NCI-H510A (cell line): ENCODE results near the gene FGG.

Experiments
- DNase-seq: peaks from one replicate; lab custom pipeline; 2025; lab: John Stamatoyannopoulos, UW

FGG gene

GRCh38 chr4:154612472-154613414 lies at the start of gene FGG:
Gene FGG, minus strand, starts transcription at chr4:154612656. Its CDS starts 47 bp downstream, at chr4:154612609.
- DNase-seq, result no peak

GRCh38 chr4:154660052-154660451 lies 47.6 kb upstream of the FGG start:
- no peak for DNase-seq

GRCh38 chr4:154658680-154659405 lies 46.4 kb upstream of the FGG start:
- no peak for DNase-seq

GRCh38 chr4:154643493-154643892 lies 31.0 kb upstream of the FGG start:
- DNase-seq, result no peak

GRCh38 chr4:154642373-154643009 lies 30.0 kb upstream of the FGG start:
- no peak for DNase-seq

GRCh38 chr4:154640999-154641398 lies 28.5 kb upstream of the FGG start:
- no peak for DNase-seq

GRCh38 chr4:154634058-154634457 lies 21.6 kb upstream of the FGG start:
- DNase-seq, result no peak

- no peak for DNase-seq
Measured at GRCh38 chr4:154631828-154632227, 19.4 kb upstream of the FGG start.

GRCh38 chr4:154630324-154630723 lies 17.9 kb upstream of the FGG start:
- no peak for DNase-seq

- DNase-seq, result peak; percentile 42
Measured at GRCh38 chr4:154626793-154627484, 14.5 kb upstream of the FGG start.

- no peak for DNase-seq
Measured at GRCh38 chr4:154625971-154626370, 13.5 kb upstream of the FGG start.

GRCh38 chr4:154623995-154624394 lies 11.5 kb upstream of the FGG start:
- DNase-seq, result no peak

- no peak for DNase-seq
Measured at GRCh38 chr4:154623436-154623835, 11.0 kb upstream of the FGG start.

GRCh38 chr4:154622598-154622997 lies 10.1 kb upstream of the FGG start:
- DNase-seq, result peak; percentile 9

- no peak for DNase-seq
Measured at GRCh38 chr4:154620111-154620510, 7.7 kb upstream of the FGG start.

- no peak for DNase-seq
Measured at GRCh38 chr4:154618708-154619315, 6.4 kb upstream of the FGG start.

- no peak for DNase-seq
Measured at GRCh38 chr4:154617820-154618317, 5.4 kb upstream of the FGG start.

- DNase-seq, result no peak
Measured at GRCh38 chr4:154616731-154617130, 4.3 kb upstream of the FGG start.

- DNase-seq, result no peak
Measured at GRCh38 chr4:154616287-154616686, 3.8 kb upstream of the FGG start.

- DNase-seq, result no peak
Measured at GRCh38 chr4:154615211-154615610, 2.8 kb upstream of the FGG start.

GRCh38 chr4:154614306-154614705 lies 1.9 kb upstream of the FGG start:
- DNase-seq, result no peak
